Measurements from ENCODE around the gene IFNA1.
A peak's percentile ranks its signal among the peaks of the same experiment; 100 is the strongest.

Gene IFNA1

GRCh38 chr9:21452681-21453080 is 12.4 kb downstream of the IFNA1 start:
- H4K8ac ChIP-seq (ENCODE audit: low read depth, low read length): no peak overlapping the region
- H3K36me3 ChIP-seq (ENCODE audit: control insufficient read depth, insufficient read depth, low read length): no peaks in the 10 kb centered on the region
- no peak for DNase-seq

GRCh38 chr9:21454149-21454548 is 13.9 kb downstream of the IFNA1 start:
- no peak overlapping the region for H3K27ac ChIP-seq (ENCODE audit: low read depth, low read length)
- H3K4me2 ChIP-seq (ENCODE audit: low read length): no peak overlapping the region
- H3K79me1 ChIP-seq (ENCODE audit: low read length): no peaks in the 10 kb centered on the region
- no peak overlapping the region for H3K18ac ChIP-seq (ENCODE audit: low read length)
- H4K8ac ChIP-seq (ENCODE audit: low read depth, low read length): no peak overlapping the region
- no peak overlapping the region for H4K5ac ChIP-seq (ENCODE audit: low read length)
- no peak overlapping the region for H3K4me3 ChIP-seq (ENCODE audit: low read length)
- no peak overlapping the region for H2BK15ac ChIP-seq (replicated peaks; ENCODE audit: low read depth)
- no peak overlapping the region for H3K56ac ChIP-seq (ENCODE audit: low read length)
- H3K4ac ChIP-seq (ENCODE audit: low read depth, low read length): no peak overlapping the region
- no peak overlapping the region for H3K23ac ChIP-seq (ENCODE audit: low read length)
- H2BK120ac ChIP-seq (ENCODE audit: low read depth, low read length): no peak overlapping the region
- no peak overlapping the region for H3K9ac ChIP-seq (ENCODE audit: low read length)
- no peak overlapping the region for H2AK5ac ChIP-seq (ENCODE audit: low read length)
- H2BK5ac ChIP-seq (ENCODE audit: low read length): no peak overlapping the region
- no peaks in the 10 kb centered on the region for H3K4me1 ChIP-seq (ENCODE audit: control insufficient read depth, low read depth, low read length)
- no peaks in the 10 kb centered on the region for H3K36me3 ChIP-seq (ENCODE audit: control insufficient read depth, insufficient read depth, low read length)
- H3K27me3 ChIP-seq (ENCODE audit: insufficient read depth, low read length, poor library complexity): no peaks in the 10 kb centered on the region
- DNase-seq: no peak
- no peaks in the 10 kb centered on the region for H3K79me2 ChIP-seq (ENCODE audit: control insufficient read depth, insufficient read depth, low read length)
- WGBS (ENCODE audit: extremely low coverage, insufficient coverage, low lambda C conversion rate): no CpG with 5 or more reads among the region's 2 CpGs

More at GRCh38 chr9:21452681-21453080, 12.4 kb downstream of the IFNA1 start:
- Histone ChIP-seq H3K27ac (ENCODE audit: low read depth, low read length) (no peak overlapping the region), H3K4ac (ENCODE audit: low read depth, low read length) (no peak overlapping the region), H2BK15ac (replicated peaks; ENCODE audit: low read depth) (no peak overlapping the region), H2AK5ac (ENCODE audit: low read length) (no peak overlapping the region), H4K5ac (ENCODE audit: low read length) (no peak overlapping the region), H3K4me3 (ENCODE audit: low read length) (no peak overlapping the region), H3K18ac (ENCODE audit: low read length) (no peak overlapping the region), H3K79me1 (ENCODE audit: low read length) (no peaks in the 10 kb centered on the region), H3K9ac (ENCODE audit: low read length) (no peak overlapping the region), H3K4me2 (ENCODE audit: low read length) (no peak overlapping the region), H3K27me3 (ENCODE audit: insufficient read depth, low read length, poor library complexity) (no peaks in the 10 kb centered on the region), H2BK5ac (ENCODE audit: low read length) (no peak overlapping the region), H3K23ac (ENCODE audit: low read length) (no peak overlapping the region), H3K4me1 (ENCODE audit: control insufficient read depth, low read depth, low read length) (no peaks in the 10 kb centered on the region), H2BK120ac (ENCODE audit: low read depth, low read length) (no peak overlapping the region), H3K56ac (ENCODE audit: low read length) (no peak overlapping the region), H3K79me2 (ENCODE audit: control insufficient read depth, insufficient read depth, low read length) (no peaks in the 10 kb centered on the region)
- no CpG with 5 or more reads among the region's 4 CpGs for WGBS (ENCODE audit: extremely low coverage, insufficient coverage, low lambda C conversion rate)

DNA sequence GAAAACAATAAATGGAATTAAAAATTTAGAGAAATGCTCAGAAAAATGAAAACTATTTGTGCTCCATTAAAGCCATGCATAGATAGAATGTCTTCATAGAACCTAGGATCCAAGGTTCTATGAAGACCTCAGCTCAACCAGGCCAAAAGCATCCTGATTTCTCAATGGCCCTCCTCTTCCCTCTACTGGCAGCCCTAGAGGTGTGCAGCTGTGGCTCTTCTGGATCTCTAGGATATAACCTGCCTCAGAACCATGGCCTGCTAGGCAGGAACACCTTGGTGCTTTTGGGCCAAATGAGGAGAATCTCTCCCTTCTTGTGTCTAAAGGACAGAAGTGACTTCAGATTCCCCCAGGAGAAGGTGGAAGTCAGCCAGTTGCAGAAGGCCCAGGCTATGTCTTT is 15.1 kb downstream of the IFNA1 start:
- no peak overlapping the region for H3K4ac ChIP-seq (ENCODE audit: low read depth, low read length)
- H3K4me3 ChIP-seq (ENCODE audit: low read length): no peak overlapping the region
- no peak overlapping the region for H2BK15ac ChIP-seq (replicated peaks; ENCODE audit: low read depth)
- H2BK120ac ChIP-seq (ENCODE audit: low read depth, low read length): no peak overlapping the region
- H3K79me2 ChIP-seq (ENCODE audit: control insufficient read depth, insufficient read depth, low read length): no peaks in the 10 kb centered on the region
- H3K4me1 ChIP-seq (ENCODE audit: control insufficient read depth, low read depth, low read length): no peaks in the 10 kb centered on the region
- H4K8ac ChIP-seq (ENCODE audit: low read depth, low read length): no peak overlapping the region
- no peak overlapping the region for H3K4me2 ChIP-seq (ENCODE audit: low read length)
- no peak overlapping the region for H2AK5ac ChIP-seq (ENCODE audit: low read length)
- no peak overlapping the region for H4K5ac ChIP-seq (ENCODE audit: low read length)
- no peak overlapping the region for H2BK5ac ChIP-seq (ENCODE audit: low read length)
- peak; percentile 72 for DNase-seq
- no peaks in the 10 kb centered on the region for H3K36me3 ChIP-seq (ENCODE audit: control insufficient read depth, insufficient read depth, low read length)
- no peak overlapping the region for H3K9ac ChIP-seq (ENCODE audit: low read length)
- no peaks in the 10 kb centered on the region for H3K79me1 ChIP-seq (ENCODE audit: low read length)
- no peak overlapping the region for H3K27ac ChIP-seq (ENCODE audit: low read depth, low read length)
- H3K56ac ChIP-seq (ENCODE audit: low read length): no peak overlapping the region
- no peaks in the 10 kb centered on the region for H3K27me3 ChIP-seq (ENCODE audit: insufficient read depth, low read length, poor library complexity)
- H3K23ac ChIP-seq (ENCODE audit: low read length): no peak overlapping the region
- no peak overlapping the region for H3K18ac ChIP-seq (ENCODE audit: low read length)

DNA sequence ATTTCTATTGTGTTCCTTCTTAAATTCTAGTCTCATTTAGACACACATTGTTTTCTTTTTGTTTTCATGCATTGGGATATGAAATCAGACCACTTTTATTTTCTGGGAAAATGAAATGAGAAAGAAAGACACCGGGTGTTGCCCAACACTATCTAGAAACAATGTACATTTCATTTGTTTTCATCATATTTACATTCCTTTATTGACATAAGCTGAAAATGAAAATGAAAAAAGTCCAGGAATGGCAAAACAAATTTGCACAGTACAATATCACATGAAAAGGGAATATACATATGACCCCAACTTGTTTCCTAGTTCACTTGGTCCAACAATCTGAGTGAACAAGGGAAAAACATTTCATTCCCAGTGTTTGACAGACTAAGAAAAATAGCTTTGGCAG is 21.1 kb downstream of the IFNA1 start:
- Histone ChIP-seq H3K27ac (ENCODE audit: low read depth, low read length) (no peak overlapping the region), H3K79me2 (ENCODE audit: control insufficient read depth, insufficient read depth, low read length) (no peaks in the 10 kb centered on the region), H2AK5ac (ENCODE audit: low read length) (no peak overlapping the region), H3K23ac (ENCODE audit: low read length) (no peak overlapping the region), H3K79me1 (ENCODE audit: low read length) (no peaks in the 10 kb centered on the region), H3K4me1 (ENCODE audit: control insufficient read depth, low read depth, low read length) (no peaks in the 10 kb centered on the region), H2BK15ac (replicated peaks; ENCODE audit: low read depth) (no peak overlapping the region), H2BK120ac (ENCODE audit: low read depth, low read length) (no peak overlapping the region), H2BK5ac (ENCODE audit: low read length) (no peak overlapping the region), H3K4me3 (ENCODE audit: low read length) (no peak overlapping the region), H3K9ac (ENCODE audit: low read length) (no peak overlapping the region), H4K8ac (ENCODE audit: low read depth, low read length) (no peak overlapping the region), H4K5ac (ENCODE audit: low read length) (no peak overlapping the region), H3K27me3 (ENCODE audit: insufficient read depth, low read length, poor library complexity) (no peaks in the 10 kb centered on the region), H3K56ac (ENCODE audit: low read length) (no peak overlapping the region), H3K4me2 (ENCODE audit: low read length) (no peak overlapping the region), H3K4ac (ENCODE audit: low read depth, low read length) (no peak overlapping the region), H3K36me3 (ENCODE audit: control insufficient read depth, insufficient read depth, low read length) (no peaks in the 10 kb centered on the region), H3K18ac (ENCODE audit: low read length) (no peak overlapping the region)
- whole genome bisulfite sequencing (ENCODE audit: extremely low coverage, insufficient coverage, low lambda C conversion rate): no CpG with 5 or more reads among the region's 1 CpG
- DNase-seq: no peak

GRCh38 chr9:21465138-21465537 is 24.9 kb downstream of the IFNA1 start:
- Histone ChIP-seq H3K27me3 (ENCODE audit: insufficient read depth, low read length, poor library complexity) (no peaks in the 10 kb centered on the region), H3K18ac (ENCODE audit: low read length) (no peak overlapping the region), H3K79me2 (ENCODE audit: control insufficient read depth, insufficient read depth, low read length) (no peaks in the 10 kb centered on the region), H3K27ac (ENCODE audit: low read depth, low read length) (no peak overlapping the region), H4K8ac (ENCODE audit: low read depth, low read length) (no peak overlapping the region), H3K9ac (ENCODE audit: low read length) (no peak overlapping the region), H4K5ac (ENCODE audit: low read length) (no peak overlapping the region), H3K23ac (ENCODE audit: low read length) (no peak overlapping the region), H2BK5ac (ENCODE audit: low read length) (no peak overlapping the region), H3K4me1 (ENCODE audit: control insufficient read depth, low read depth, low read length) (no peaks in the 10 kb centered on the region), H3K36me3 (ENCODE audit: control insufficient read depth, insufficient read depth, low read length) (no peaks in the 10 kb centered on the region), H3K4me3 (ENCODE audit: low read length) (no peak overlapping the region), H2BK120ac (ENCODE audit: low read depth, low read length) (no peak overlapping the region), H2AK5ac (ENCODE audit: low read length) (no peak overlapping the region), H3K56ac (ENCODE audit: low read length) (no peak overlapping the region), H2BK15ac (replicated peaks; ENCODE audit: low read depth) (no peak overlapping the region), H3K4ac (ENCODE audit: low read depth, low read length) (no peak overlapping the region), H3K79me1 (ENCODE audit: low read length) (no peaks in the 10 kb centered on the region), H3K4me2 (ENCODE audit: low read length) (no peak overlapping the region)
- no CpG with 5 or more reads among the region's 5 CpGs for WGBS (ENCODE audit: extremely low coverage, insufficient coverage, low lambda C conversion rate)
- DNase-seq: no peak

- H3K56ac ChIP-seq (ENCODE audit: low read length): no peak overlapping the region
- H3K9ac ChIP-seq (ENCODE audit: low read length): no peak overlapping the region
- H2BK5ac ChIP-seq (ENCODE audit: low read length): no peak overlapping the region
- no peak overlapping the region for H3K4me2 ChIP-seq (ENCODE audit: low read length)
- no peak overlapping the region for H4K5ac ChIP-seq (ENCODE audit: low read length)
- H3K4ac ChIP-seq (ENCODE audit: low read depth, low read length): no peak overlapping the region
- DNase-seq: peak; percentile 77
- H3K27ac ChIP-seq (ENCODE audit: low read depth, low read length): no peak overlapping the region
- H3K36me3 ChIP-seq (ENCODE audit: control insufficient read depth, insufficient read depth, low read length): no peaks in the 10 kb centered on the region
- no peak overlapping the region for H4K8ac ChIP-seq (ENCODE audit: low read depth, low read length)
- H2BK15ac ChIP-seq (replicated peaks; ENCODE audit: low read depth): no peak overlapping the region
- no peak overlapping the region for H3K23ac ChIP-seq (ENCODE audit: low read length)
- no peak overlapping the region for H3K4me3 ChIP-seq (ENCODE audit: low read length)
- H3K4me1 ChIP-seq (ENCODE audit: control insufficient read depth, low read depth, low read length): no peaks in the 10 kb centered on the region
- H3K79me2 ChIP-seq (ENCODE audit: control insufficient read depth, insufficient read depth, low read length): no peaks in the 10 kb centered on the region
- H2AK5ac ChIP-seq (ENCODE audit: low read length): no peak overlapping the region
- no peak overlapping the region for H3K18ac ChIP-seq (ENCODE audit: low read length)
- H3K79me1 ChIP-seq (ENCODE audit: low read length): no peaks in the 10 kb centered on the region
- no peak overlapping the region for H2BK120ac ChIP-seq (ENCODE audit: low read depth, low read length)
- no peaks in the 10 kb centered on the region for H3K27me3 ChIP-seq (ENCODE audit: insufficient read depth, low read length, poor library complexity)
These were observed 25.8 kb downstream of the IFNA1 start for GRCh38 chr9:21465859-21466518.

All from mesendoderm (in vitro differentiated cells).